ENCODE results near the gene GTF3C6.
"Not testable (repeated sequence)": the region's sequence is repeated elsewhere in the genome, so short reads cannot be mapped to it uniquely, and the experiment has no call there.

GTF3C6 gene

DNA sequence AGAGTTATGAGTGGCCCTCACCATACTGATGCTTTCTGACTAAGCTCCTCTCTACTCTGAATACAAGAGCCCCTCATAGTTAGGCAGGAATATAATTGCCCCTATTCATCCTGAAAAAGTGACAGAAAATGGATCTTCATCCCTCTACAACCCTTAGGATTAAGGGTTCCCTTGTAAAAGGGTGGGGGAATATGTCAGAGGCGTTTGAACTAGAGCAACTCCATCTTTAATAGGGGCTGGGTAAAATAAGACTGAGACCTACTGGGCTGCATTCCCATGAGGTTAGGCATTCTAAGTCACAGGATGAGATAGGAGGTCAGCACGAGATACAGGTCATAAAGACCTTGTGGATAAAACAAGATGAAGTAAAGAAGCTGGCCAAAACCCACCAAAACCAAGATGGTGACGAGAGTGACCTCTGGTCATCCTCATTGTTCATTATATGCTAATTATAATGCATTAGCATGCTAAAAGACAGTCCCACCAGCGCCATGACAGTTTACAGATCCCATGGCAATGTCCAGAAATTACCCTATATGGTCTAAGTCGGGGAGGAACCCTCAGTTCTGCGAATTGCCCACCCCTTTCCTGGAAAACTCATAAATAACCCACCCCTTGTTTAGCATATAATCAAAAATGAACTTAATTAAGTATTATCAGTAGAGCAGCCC, 4.7 kb upstream of the GTF3C6 start:
- TF ChIP-seq POLR2A (IDR thresholded peaks at IDR 0.05; ENCODE audit: low read length) (no peak), GATA1 (IDR thresholded peaks at IDR 0.05; ENCODE audit: low read depth, low read length) (no peak)
- DNase-seq: peak in 1 of 2 experiments; percentile 3

- no peak for DNase-seq
- TF ChIP-seq POLR2A (IDR thresholded peaks at IDR 0.05; ENCODE audit: low read length) (no peak), GATA1 (IDR thresholded peaks at IDR 0.05; ENCODE audit: low read depth, low read length) (no peak)
Measured at GRCh38 chr6:110960014-110960390, 1.5 kb downstream of the GTF3C6 start.

DNA sequence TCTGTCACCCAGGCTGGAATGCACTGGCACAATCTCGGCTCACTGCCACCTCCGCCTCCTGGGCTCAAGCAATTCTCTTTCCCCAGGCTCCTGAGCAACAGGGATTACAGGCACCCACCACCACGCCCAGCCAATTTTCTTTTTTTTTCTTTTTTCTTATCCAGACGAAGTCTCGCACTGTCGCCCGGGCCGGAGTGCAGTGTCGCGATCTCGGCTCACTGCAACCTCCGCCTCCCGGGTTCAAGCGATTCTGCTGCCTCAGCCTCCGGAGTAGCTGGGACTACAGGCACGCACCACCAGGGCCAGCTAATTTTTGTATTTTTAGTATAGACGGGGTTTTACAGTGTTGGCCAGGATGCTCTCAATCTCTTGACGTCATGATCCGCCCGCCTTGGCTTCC, 4.1 kb downstream of the GTF3C6 start:
- DNase-seq: not testable (repeated sequence)

GRCh38 chr6:110965629-110966229, 7.2 kb downstream of the GTF3C6 start:
- TF ChIP-seq POLR2A (IDR thresholded peaks at IDR 0.05; ENCODE audit: low read length) (no peak), GATA1 (IDR thresholded peaks at IDR 0.05; ENCODE audit: low read depth, low read length) (no peak)
- DNase-seq: peak; percentile 25 to 72

GRCh38 chr6:110968661-110969060, 10.2 kb downstream of the GTF3C6 start:
- not testable (repeated sequence) for DNase-seq

- DNase-seq: no peak
- TF ChIP-seq GATA1 (IDR thresholded peaks at IDR 0.05; ENCODE audit: low read depth, low read length): no peak
- TF ChIP-seq POLR2A (IDR thresholded peaks at IDR 0.05; ENCODE audit: low read length): no peak
Measured at GRCh38 chr6:110971468-110971867, 13.0 kb downstream of the GTF3C6 start.

GRCh38 chr6:110976575-110976974, 18.1 kb downstream of the GTF3C6 start:
- DNase-seq: no peak
- TF ChIP-seq POLR2A (IDR thresholded peaks at IDR 0.05; ENCODE audit: low read length): no peak
- TF ChIP-seq GATA1 (IDR thresholded peaks at IDR 0.05; ENCODE audit: low read depth, low read length): no peak

DNA sequence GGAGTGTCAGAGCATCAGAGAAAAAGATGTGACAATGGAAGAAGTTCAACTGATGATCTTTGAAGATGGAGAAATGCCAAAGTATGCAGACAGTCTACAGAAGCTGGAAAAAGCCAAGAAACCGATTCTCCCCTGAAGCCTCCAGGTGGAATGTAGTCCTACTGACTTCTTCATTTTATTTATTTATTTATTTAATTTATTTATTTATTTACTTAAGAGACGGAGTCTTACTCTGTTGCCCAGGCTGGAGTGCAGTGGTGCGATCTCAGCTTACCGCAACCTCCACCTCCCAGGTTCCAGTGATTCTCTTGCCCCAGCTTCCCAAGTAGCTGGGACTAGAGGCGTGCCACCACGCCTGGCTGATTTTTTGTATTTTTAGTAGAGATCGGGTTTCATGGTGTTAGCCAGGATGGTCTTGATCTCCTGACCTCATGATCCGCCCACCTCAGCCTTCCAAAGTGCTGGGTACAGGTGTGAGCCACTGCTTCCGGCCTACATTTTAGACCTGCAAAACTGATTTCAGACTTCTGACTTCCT, 21.1 kb downstream of the GTF3C6 start:
- DNase-seq: no peak
- TF ChIP-seq POLR2A (IDR thresholded peaks at IDR 0.05; ENCODE audit: low read length) (no peak), GATA1 (IDR thresholded peaks at IDR 0.05; ENCODE audit: low read depth, low read length) (no peak)

- DNase-seq: no peak
- TF ChIP-seq GATA1 (IDR thresholded peaks at IDR 0.05; ENCODE audit: low read depth, low read length) (no peak), POLR2A (IDR thresholded peaks at IDR 0.05; ENCODE audit: low read length) (no peak)
Measured at GRCh38 chr6:110980227-110980626, 21.7 kb downstream of the GTF3C6 start.

GRCh38 chr6:110980648-110981047, 22.1 kb downstream of the GTF3C6 start:
- TF ChIP-seq POLR2A (IDR thresholded peaks at IDR 0.05; ENCODE audit: low read length): no peak
- TF ChIP-seq GATA1 (IDR thresholded peaks at IDR 0.05; ENCODE audit: low read depth, low read length): no peak
- no peak for DNase-seq

DNA sequence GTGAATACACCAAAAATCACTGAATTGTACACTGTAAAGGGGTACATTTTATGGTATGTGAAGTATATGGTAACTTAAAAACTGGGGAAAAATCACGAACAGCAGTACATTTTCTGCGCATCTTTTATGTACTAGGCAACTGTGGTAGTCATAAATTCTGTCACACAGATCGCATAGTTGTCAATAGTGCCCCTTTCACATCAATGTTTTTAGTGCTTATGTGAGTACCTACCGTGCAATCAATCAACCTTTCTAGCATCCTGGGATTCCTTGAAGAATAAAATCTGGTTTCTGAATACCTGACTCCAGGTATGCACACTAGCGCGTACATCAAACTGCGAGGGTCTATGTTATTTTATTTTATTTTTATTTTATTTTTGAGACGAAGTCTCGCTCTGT, 22.7 kb downstream of the GTF3C6 start:
- TF ChIP-seq GATA1 (IDR thresholded peaks at IDR 0.05; ENCODE audit: low read depth, low read length) (no peak), POLR2A (IDR thresholded peaks at IDR 0.05; ENCODE audit: low read length) (no peak)
- DNase-seq: peak; percentile 20 to 41

GRCh38 chr6:110990840-110991576, 32.5 kb downstream of the GTF3C6 start:
- no peak for TF ChIP-seq POLR2A (IDR thresholded peaks at IDR 0.05; ENCODE audit: low read length)
- TF ChIP-seq GATA1 (IDR thresholded peaks at IDR 0.05; ENCODE audit: low read depth, low read length): no peak
- DNase-seq: no peak

GRCh38 chr6:110996691-110997090, 38.2 kb downstream of the GTF3C6 start:
- DNase-seq: no peak
- TF ChIP-seq GATA1 (IDR thresholded peaks at IDR 0.05; ENCODE audit: low read depth, low read length): no peak
- no peak for TF ChIP-seq POLR2A (IDR thresholded peaks at IDR 0.05; ENCODE audit: low read length)

GRCh38 chr6:110999634-111000270, 41.2 kb downstream of the GTF3C6 start:
- no peak for TF ChIP-seq GATA1 (IDR thresholded peaks at IDR 0.05; ENCODE audit: low read depth, low read length)
- no peak for TF ChIP-seq POLR2A (IDR thresholded peaks at IDR 0.05; ENCODE audit: low read length)
- DNase-seq: peak; percentile 42 to 70
